ENCODE data around the gene CCDC77. TPM values are rescaled to one million over a fixed set of nuclear protein-coding genes. Genes with fewer than 3 reads are reported as not detected.

The CCDC77 gene
- total and polyA plus RNA-seq, 10 of the 15 experiments (the other 5 are each of a cell fraction or from before 2014, with no cell fraction given) = 8.8 to 22.5 (median 15.8) TPM

DNA sequence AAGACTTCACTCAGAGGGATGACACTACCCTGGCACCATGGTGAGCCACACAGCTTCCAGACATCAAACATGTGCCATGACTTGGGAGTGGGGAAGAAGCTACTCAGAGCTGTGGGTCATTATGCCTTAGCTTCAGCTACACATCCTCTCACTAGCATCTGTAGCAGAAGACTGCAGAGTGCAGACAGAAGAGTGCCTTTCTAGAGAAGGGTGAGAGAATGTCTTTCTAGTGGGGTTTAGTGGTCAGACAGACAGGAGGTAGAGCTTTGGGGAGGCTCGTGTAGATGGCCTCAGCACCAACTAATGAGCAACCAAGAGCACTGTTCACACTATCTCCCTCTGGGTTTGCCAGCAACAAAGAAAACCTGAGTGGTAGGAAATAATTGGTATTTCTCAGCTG, 53.4 kb downstream of the CCDC77 start:
- Histone ChIP-seq H3K79me2 (ENCODE audit: control insufficient read depth, insufficient read depth, low read length) (no peaks in the 10 kb centered on the region), H3K9me3 (replicated peaks; ENCODE audit: control insufficient read depth, insufficient read depth, low read length) (no peaks in the 10 kb centered on the region), H4K20me1 (ENCODE audit: control insufficient read depth, insufficient read depth) (no peaks in the 10 kb centered on the region), H3K27me3 (replicated peaks in 1 of 2; ENCODE audit: control insufficient read depth in 2 of 2, insufficient read depth in 2 of 2, low read length in 1 of 2) (peaks cover 0 to 6% of the 10 kb centered on the region in 2 experiments; a peak in 3 of 4 replicates), H3K4me1 (ENCODE audit: control insufficient read depth, insufficient read depth, low read length) (no peaks in the 10 kb centered on the region), H3K4me2 (ENCODE audit: control insufficient read depth, insufficient read depth) (no peak overlapping the region), H3K27ac (ENCODE audit: control insufficient read depth, insufficient read depth) (no peak overlapping the region), H3K4me3 (no peak overlapping the region), H3K36me3 (ENCODE audit: control insufficient read depth in 2 of 2, insufficient read depth in 2 of 2, low read length in 1 of 2) (no peaks in the 10 kb centered on the region), H2AFZ (ENCODE audit: control insufficient read depth, low read depth, low read length) (no peak overlapping the region), H3K9ac (ENCODE audit: control insufficient read depth, insufficient read depth, low read length) (no peak overlapping the region)
- FAIRE-seq = no peak
- intact Hi-C loops (cut with micrococcal nuclease; ENCODE audit: unreplicated experiment) (loop anchor here (5.0 kb wide), 1 partner anchor 77 kb away; no protein-coding TSS in a partner anchor), in situ Hi-C loops (cut with MboI) (loop anchor here (5.0 kb wide), 1 partner anchor 97 kb away; no protein-coding TSS in a partner anchor)
- DNase-seq (ENCODE audit: low read depth, low spot score) = no peak
- SMC1A ChIA-PET (ENCODE audit: uncharacterized antibody, unreplicated experiment) = no interaction called here
- TF ChIP-seq FOXM1 (IDR thresholded peaks at IDR 0.05; ENCODE audit: low read depth, low read length) (no peak), NFYB (IDR thresholded peaks at IDR 0.05; ENCODE audit: insufficient read depth, low read depth, low read length) (no peak), ZNF274 (IDR thresholded peaks at IDR 0.05; ENCODE audit: insufficient read depth, insufficient read length) (no peak), NBN (IDR thresholded peaks at IDR 0.05) (no peak), IKZF2 (IDR thresholded peaks at IDR 0.05) (no peak), CHD1 (IDR thresholded peaks at IDR 0.05; ENCODE audit: low read depth, low read length) (no peak), NR2C2 (IDR thresholded peaks at IDR 0.05; ENCODE audit: borderline replicate concordance, control insufficient read depth, insufficient read length, low read depth) (no peak), HDAC6 (IDR thresholded peaks at IDR 0.05; ENCODE audit: unreplicated experiment) (no peak)
- TF ChIP-seq, protein P1, sequence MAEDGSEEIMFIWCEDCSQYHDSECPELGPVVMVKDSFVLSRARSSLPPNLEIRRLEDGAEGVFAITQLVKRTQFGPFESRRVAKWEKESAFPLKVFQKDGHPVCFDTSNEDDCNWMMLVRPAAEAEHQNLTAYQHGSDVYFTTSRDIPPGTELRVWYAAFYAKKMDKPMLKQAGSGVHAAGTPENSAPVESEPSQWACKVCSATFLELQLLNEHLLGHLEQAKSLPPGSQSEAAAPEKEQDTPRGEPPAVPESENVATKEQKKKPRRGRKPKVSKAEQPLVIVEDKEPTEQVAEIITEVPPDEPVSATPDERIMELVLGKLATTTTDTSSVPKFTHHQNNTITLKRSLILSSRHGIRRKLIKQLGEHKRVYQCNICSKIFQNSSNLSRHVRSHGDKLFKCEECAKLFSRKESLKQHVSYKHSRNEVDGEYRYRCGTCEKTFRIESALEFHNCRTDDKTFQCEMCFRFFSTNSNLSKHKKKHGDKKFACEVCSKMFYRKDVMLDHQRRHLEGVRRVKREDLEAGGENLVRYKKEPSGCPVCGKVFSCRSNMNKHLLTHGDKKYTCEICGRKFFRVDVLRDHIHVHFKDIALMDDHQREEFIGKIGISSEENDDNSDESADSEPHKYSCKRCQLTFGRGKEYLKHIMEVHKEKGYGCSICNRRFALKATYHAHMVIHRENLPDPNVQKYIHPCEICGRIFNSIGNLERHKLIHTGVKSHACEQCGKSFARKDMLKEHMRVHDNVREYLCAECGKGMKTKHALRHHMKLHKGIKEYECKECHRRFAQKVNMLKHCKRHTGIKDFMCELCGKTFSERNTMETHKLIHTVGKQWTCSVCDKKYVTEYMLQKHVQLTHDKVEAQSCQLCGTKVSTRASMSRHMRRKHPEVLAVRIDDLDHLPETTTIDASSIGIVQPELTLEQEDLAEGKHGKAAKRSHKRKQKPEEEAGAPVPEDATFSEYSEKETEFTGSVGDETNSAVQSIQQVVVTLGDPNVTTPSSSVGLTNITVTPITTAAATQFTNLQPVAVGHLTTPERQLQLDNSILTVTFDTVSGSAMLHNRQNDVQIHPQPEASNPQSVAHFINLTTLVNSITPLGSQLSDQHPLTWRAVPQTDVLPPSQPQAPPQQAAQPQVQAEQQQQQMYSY (CRISPR knock-in tag; IDR thresholded peaks at IDR 0.05) = no peak
- TF ChIP-seq, protein P2, sequence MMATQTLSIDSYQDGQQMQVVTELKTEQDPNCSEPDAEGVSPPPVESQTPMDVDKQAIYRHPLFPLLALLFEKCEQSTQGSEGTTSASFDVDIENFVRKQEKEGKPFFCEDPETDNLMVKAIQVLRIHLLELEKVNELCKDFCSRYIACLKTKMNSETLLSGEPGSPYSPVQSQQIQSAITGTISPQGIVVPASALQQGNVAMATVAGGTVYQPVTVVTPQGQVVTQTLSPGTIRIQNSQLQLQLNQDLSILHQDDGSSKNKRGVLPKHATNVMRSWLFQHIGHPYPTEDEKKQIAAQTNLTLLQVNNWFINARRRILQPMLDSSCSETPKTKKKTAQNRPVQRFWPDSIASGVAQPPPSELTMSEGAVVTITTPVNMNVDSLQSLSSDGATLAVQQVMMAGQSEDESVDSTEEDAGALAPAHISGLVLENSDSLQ (IDR thresholded peaks at IDR 0.05) = no peak
- TF ChIP-seq, protein P3, sequence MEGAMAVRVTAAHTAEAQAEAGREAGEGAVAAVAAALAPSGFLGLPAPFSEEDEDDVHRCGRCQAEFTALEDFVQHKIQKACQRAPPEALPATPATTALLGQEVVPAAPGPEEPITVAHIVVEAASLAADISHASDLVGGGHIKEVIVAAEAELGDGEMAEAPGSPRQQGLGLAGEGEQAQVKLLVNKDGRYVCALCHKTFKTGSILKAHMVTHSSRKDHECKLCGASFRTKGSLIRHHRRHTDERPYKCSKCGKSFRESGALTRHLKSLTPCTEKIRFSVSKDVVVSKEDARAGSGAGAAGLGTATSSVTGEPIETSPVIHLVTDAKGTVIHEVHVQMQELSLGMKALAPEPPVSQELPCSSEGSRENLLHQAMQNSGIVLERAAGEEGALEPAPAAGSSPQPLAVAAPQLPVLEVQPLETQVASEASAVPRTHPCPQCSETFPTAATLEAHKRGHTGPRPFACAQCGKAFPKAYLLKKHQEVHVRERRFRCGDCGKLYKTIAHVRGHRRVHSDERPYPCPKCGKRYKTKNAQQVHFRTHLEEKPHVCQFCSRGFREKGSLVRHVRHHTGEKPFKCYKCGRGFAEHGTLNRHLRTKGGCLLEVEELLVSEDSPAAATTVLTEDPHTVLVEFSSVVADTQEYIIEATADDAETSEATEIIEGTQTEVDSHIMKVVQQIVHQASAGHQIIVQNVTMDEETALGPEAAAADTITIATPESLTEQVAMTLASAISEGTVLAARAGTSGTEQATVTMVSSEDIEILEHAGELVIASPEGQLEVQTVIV (IDR thresholded peaks at IDR 0.05; ENCODE audit: borderline replicate concordance, partially characterized antibody) = no peak
- CTCF ChIA-PET = interaction anchor here (0.7 to 6.4 kb wide), 7 partner anchors 12 to 93 kb away, joined by 3 to 55 read pairs (median 7); no protein-coding TSS in a partner anchor
- no TSS peak for BruUV-seq (replicated peaks)
- 7% methylated on average over 1 of the region's 1 CpG for WGBS (ENCODE audit: insufficient coverage, insufficient replicate concordance, low lambda C conversion rate, missing lambda C conversion rate)
- POLR2A ChIA-PET = no interaction called here
- peak; percentile 22; the same call in 1 of the 3 replicates for ATAC-seq
- RAD21 ChIA-PET (ENCODE audit: unreplicated experiment) = interaction anchor here (0.6 to 1.0 kb wide), 3 partner anchors 66 to 93 kb away, joined by 3 to 5 read pairs (median 3); no protein-coding TSS in a partner anchor

Data from GM12878 (cell line).